Activated CD4-positive, alpha-beta T cell treated with anti-CD3 and anti-CD28 coated beads, Interleukin-2, amount 50 U/mL, for 24 hours (primary cell): ENCODE data around the gene GNG2.

ENCODE experiments used
- DNase-seq, 2 donors: peaks; one replicate each; pipeline ENCODE4 v3.0.0-alpha.2; 2020; ENCODE audit warnings: low read depth in 1 of 2, low spot score in 1 of 2

The GNG2 gene

DNA sequence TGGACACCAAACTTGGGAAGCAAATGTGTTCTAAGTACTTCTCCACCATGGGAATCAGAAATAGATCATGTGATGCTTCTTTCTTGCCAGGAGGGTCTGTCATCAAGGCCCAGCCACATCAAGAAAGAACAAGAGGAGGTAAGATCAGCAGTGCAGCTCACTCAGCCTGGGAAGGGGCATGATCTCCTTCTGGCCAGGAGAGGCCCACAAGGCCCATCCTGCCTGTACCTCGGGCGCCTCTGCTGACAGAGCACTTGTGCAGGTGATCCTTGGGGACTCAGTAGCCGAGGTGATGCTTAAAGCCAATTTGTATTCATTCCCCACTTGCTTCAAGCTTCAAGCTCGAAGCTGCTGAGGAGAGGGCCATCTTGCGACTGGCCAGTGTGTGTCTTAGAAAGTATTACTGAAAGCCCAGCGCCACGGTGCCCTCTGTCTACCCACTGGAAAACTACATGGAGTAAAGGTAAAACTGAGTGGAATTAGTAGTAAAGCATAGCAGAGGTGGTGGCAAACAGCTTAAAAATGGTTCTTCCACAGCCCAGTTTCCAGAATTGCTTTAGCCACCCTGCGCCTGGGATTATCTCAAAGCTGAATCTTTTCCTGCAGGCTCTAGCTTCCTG lies 155.1 kb downstream of the GNG2 start:
- DNase-seq: no peak

DNA sequence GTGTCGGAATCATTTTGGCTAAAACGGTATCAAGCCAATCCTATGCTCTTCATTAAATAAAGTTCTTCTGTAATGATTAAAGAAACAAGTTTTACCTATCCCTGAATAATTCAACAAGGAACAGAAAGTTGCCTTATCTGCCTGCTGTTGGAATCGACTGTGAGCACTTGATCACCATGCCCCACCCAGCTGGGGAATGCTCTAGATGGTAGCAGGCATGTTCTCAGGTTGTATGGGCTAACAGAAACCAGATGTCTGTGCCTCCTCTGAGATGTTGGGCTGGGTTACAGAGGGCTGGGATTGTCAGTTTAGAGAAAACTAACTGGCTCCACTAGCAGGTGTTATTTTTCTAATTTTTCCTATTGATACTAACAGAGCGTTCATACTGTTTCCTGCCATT lies 157.8 kb downstream of the GNG2 start:
- DNase-seq: no peak

DNA sequence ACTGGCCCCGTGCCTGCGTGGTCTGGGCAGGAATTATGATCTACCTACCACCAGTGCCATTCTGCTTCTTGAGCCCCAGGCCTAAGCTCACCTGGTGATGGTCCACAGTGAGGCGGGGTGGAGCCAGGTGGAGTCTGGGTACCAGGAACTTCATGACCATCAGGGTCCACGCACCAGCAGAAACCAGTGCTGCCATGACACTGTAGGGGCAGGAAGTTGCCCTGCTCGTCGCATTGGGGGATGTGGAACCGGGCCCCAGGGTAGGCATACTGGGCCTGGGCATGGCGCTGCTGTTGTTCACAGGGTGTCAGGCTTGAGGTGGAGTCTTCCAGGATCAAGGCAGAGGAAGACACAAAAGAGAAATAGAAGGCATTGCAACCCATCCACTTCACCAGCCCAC lies 158.6 kb downstream of the GNG2 start:
- DNase-seq: no peak
